GM06990 (cell line): ENCODE data around the gene EME2.

Experiments used
- DNase-seq: peaks from one replicate; pipeline ENCODE4 v3.0.0-alpha.2; 2011; ENCODE audit not compliant: insufficient read length; ENCODE audit errors: extremely low read depth
- H3K27me3 ChIP-seq: replicated peaks from 2 replicates; pipeline ENCODE4 v1.6.0; 2011; ENCODE audit warnings: low read length; ENCODE audit not compliant: control insufficient read depth, insufficient read depth
- H3K36me3 ChIP-seq: 2 replicates; pipeline ENCODE4 v1.5.1; 2011; ENCODE audit warnings: low read length; ENCODE audit not compliant: control insufficient read depth, insufficient read depth
- H3K4me3 ChIP-seq: replicated peaks from 2 replicates; pipeline ENCODE4 v1.5.1; 2011; ENCODE audit warnings: low read depth, mild to moderate bottlenecking, control low read depth, low read length
- CTCF ChIP-seq: IDR thresholded peaks from 2 replicates; pipeline ENCODE4 v1.5.1; 2011; ENCODE audit warnings: low read length, control low read depth, mild to moderate bottlenecking, inconsistent platforms; ENCODE audit not compliant: insufficient read depth, poor library complexity, severe bottlenecking

The EME2 gene

GRCh38 chr16:1776672-1776955 is 4.0 kb downstream of the EME2 start:
- DNase-seq: peak; percentile 13
- TF ChIP-seq CTCF: no peak
- Histone ChIP-seq H3K4me3 (no peak overlapping the region), H3K36me3 (peaks cover 15% of the 10 kb centered on the region), H3K27me3 (no peaks in the 10 kb centered on the region)

DNA sequence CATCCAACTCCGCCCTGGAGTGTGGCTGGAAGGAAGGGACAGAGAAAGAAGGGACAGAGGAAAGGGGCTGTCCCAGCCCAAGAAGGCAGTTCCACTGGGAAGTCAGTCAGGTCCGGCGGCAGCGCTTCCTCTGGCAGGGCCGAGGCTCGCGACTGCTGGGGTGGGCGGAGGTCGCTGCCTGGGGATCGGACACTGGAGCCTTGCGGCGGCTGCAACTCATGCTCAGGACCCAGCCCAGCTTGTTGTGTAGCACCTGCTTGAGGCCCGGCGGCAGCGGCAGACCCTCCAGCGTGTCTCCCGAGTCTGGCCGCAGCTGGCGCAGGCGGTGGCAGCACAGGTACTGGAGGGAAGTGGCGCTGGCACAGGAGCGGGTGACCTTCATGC is 4.4 kb downstream of the EME2 start:
- no peak for TF ChIP-seq CTCF
- peak; percentile 18 for DNase-seq
- Histone ChIP-seq H3K36me3 (peaks cover 15% of the 10 kb centered on the region), H3K4me3 (no peak overlapping the region), H3K27me3 (no peaks in the 10 kb centered on the region)

- peak; percentile 22 for DNase-seq
- no peak for TF ChIP-seq CTCF
- H3K27me3 ChIP-seq: no peaks in the 10 kb centered on the region
- H3K36me3 ChIP-seq: peaks cover 15% of the 10 kb centered on the region
- H3K4me3 ChIP-seq: no peak overlapping the region
These were observed 5.0 kb downstream of the EME2 start for GRCh38 chr16:1777375-1778199.

- H3K27me3 ChIP-seq: no peaks in the 10 kb centered on the region
- peak; percentile 23 for DNase-seq
- no peak for TF ChIP-seq CTCF
- H3K4me3 ChIP-seq: no peak overlapping the region
- H3K36me3 ChIP-seq: peaks cover 15% of the 10 kb centered on the region
These were observed 5.9 kb downstream of the EME2 start for GRCh38 chr16:1778200-1779179.

DNA sequence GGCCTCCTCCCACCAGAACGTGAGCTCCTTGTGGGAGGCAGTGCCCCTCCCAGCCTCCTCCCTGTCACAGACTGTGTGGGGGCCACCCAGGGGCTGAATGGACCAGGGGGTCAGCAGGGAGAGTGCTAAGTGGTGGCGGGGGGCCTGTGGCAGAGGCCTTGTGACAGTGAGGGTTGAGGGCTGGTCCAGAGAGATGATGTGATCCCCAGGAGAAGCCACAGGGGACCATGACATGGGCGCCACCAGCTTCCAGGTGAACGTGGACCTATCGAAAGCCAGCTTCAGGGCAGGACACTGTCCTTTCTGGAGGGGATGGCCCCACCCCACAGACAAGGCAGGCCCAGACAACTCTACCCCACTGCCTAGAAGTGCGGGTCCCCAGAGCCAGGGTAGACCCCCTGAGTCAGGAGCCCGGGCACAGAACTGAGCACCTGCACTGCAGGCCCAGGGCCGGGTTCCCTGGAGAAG is 6.7 kb downstream of the EME2 start:
- H3K36me3 ChIP-seq: peaks cover 15% of the 10 kb centered on the region
- no peaks in the 10 kb centered on the region for H3K27me3 ChIP-seq
- H3K4me3 ChIP-seq: no peak overlapping the region
- peak; percentile 6 for DNase-seq
- TF ChIP-seq CTCF: no peak
